ENCODE measurements around the gene CIT.
"Not testable (repeated sequence)": the region's sequence is repeated elsewhere in the genome, so short reads cannot be mapped to it uniquely, and the experiment has no call there.

Gene CIT

GRCh38 chr12:119678459-119678858, 198.7 kb downstream of the CIT start:
- DNase-seq (ENCODE audit: low spot score), result no peak

GRCh38 chr12:119676573-119676972, 200.5 kb downstream of the CIT start:
- no peak for DNase-seq (ENCODE audit: low spot score)

GRCh38 chr12:119676022-119676421, 201.1 kb downstream of the CIT start:
- no peak for DNase-seq (ENCODE audit: low spot score)

- no peak for DNase-seq (ENCODE audit: low spot score)
These were observed 202.6 kb downstream of the CIT start for GRCh38 chr12:119674560-119674959.

GRCh38 chr12:119673634-119674033, 203.5 kb downstream of the CIT start:
- DNase-seq (ENCODE audit: low spot score), result no peak

- DNase-seq (ENCODE audit: low spot score), result no peak
These were observed 204.9 kb downstream of the CIT start for GRCh38 chr12:119672194-119672593.

GRCh38 chr12:119671070-119671469, 206.1 kb downstream of the CIT start:
- no peak for DNase-seq (ENCODE audit: low spot score)

- no peak for DNase-seq (ENCODE audit: low spot score)
These were observed 207.2 kb downstream of the CIT start for GRCh38 chr12:119669744-119670472.

GRCh38 chr12:119668324-119668841, 208.7 kb downstream of the CIT start:
- no peak for DNase-seq (ENCODE audit: low spot score)

GRCh38 chr12:119667577-119668323, 209.4 kb downstream of the CIT start, which contains the start of gene PRKAB1:
Gene PRKAB1, plus strand, starts transcription at chr12:119668133. Its CDS starts 112 bp downstream, at chr12:119668245.
- DNase-seq (ENCODE audit: low spot score), result peak; percentile 98

GRCh38 chr12:119666900-119667576, 210.1 kb downstream of the CIT start:
- no peak for DNase-seq (ENCODE audit: low spot score)

- no peak for DNase-seq (ENCODE audit: low spot score)
These were observed 210.8 kb downstream of the CIT start for GRCh38 chr12:119666226-119666795.

- no peak for DNase-seq (ENCODE audit: low spot score)
These were observed 211.8 kb downstream of the CIT start for GRCh38 chr12:119665164-119665929.

- DNase-seq (ENCODE audit: low spot score), result no peak
These were observed 212.5 kb downstream of the CIT start for GRCh38 chr12:119664642-119665041.

- DNase-seq (ENCODE audit: low spot score), result no peak
These were observed 215.2 kb downstream of the CIT start for GRCh38 chr12:119661882-119662281.

- DNase-seq (ENCODE audit: low spot score), result no peak
These were observed 217.0 kb downstream of the CIT start for GRCh38 chr12:119660076-119660475.

GRCh38 chr12:119659289-119659897, 217.7 kb downstream of the CIT start:
- peak; percentile 45 for DNase-seq (ENCODE audit: low spot score)

- not testable (repeated sequence) for DNase-seq (ENCODE audit: low spot score)
These were observed 219.0 kb downstream of the CIT start for GRCh38 chr12:119658166-119658565.

GRCh38 chr12:119657001-119657400, 220.1 kb downstream of the CIT start:
- not testable (repeated sequence) for DNase-seq (ENCODE audit: low spot score)

GRCh38 chr12:119652665-119653064, 224.5 kb downstream of the CIT start:
- DNase-seq (ENCODE audit: low spot score), result no peak

- DNase-seq (ENCODE audit: low spot score), result no peak
These were observed 227.8 kb downstream of the CIT start for GRCh38 chr12:119649202-119649808.
